HG03103 (cell line): ENCODE measurements around the gene FFAR3.
"Not testable (repeated sequence)": the region's sequence is repeated elsewhere in the genome, so short reads cannot be mapped to it uniquely, and the experiment has no call there.

Experiments
- ATAC-seq: cut with Tn5 transposase; IDR thresholded peaks from one replicate; pipeline ENCODE4 v1.9.1; 2021; ENCODE audit warnings: low read depth; ENCODE audit not compliant: unreplicated experiment

The FFAR3 gene

DNA sequence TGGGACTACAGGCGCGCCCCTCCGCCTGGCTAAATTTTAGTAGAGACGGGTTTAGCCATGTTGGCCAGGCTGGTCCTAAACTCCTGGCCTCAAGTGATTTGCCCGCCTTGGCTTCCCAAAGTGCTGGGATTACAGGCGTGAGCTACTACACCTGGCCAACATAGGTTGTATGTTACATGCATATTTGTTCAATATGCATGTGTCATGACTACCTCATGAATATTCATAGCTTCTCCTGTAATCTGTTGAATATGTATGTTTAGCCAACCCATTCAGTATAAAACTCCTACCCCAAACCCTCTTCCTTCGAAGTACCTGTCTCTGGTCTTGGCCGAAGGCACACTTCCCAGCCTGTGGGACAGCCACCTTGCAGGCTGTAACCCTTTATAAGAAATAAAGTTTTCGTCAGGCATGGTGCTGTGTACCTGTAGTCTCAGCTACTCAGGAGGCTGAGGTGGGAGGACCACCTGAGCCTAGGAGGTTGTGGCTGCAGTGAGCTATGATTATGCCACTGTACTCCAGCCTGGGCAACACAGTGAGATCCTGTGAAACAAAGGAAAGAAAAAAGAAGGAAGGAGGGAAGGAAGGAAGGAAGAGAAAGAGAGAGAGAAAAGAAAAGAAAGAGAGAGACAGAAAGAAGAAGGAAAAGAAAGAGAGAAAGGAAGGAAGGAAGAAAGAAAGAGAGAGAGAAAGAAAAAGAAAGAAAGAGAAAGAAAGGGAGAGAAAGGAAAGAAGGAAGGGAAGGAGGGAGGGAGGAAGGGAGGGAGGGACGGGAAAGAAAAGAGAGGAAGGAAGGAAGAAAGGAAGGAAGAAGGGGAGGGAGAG is 41.9 kb downstream of the FFAR3 start:
- no peak for ATAC-seq

GRCh38 chr19:35400773-35401100 is 42.5 kb downstream of the FFAR3 start:
- no peak for ATAC-seq

- not testable (repeated sequence) for ATAC-seq
These were observed 43.2 kb downstream of the FFAR3 start for GRCh38 chr19:35401416-35401815.

GRCh38 chr19:35403116-35403760 is 45.0 kb downstream of the FFAR3 start:
- no peak for ATAC-seq

- ATAC-seq, result peak; percentile 62
These were observed 46.8 kb downstream of the FFAR3 start for GRCh38 chr19:35404879-35405622.

DNA sequence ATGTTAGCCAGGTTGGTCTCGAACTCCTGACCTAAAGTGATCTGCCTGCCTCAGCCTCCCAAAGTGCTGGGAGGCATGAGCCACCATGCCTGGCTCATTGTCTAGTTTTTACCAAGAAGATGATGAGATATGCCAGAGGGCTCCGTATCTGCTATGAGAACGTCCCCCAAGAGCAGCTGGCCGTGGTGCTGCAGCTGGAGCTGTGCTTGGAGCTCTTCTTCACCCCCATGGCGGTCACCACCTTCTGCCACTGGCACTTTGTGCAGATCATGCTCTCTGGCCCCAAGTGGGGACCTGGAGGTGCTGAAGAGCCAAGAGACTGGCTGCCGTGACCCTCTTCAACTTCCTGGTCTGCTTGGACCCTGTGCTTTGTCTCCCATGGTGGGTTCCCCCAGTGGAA is 49.4 kb downstream of the FFAR3 start:
- no peak for ATAC-seq

GRCh38 chr19:35408284-35409171 is 50.3 kb downstream of the FFAR3 start:
- no peak for ATAC-seq

DNA sequence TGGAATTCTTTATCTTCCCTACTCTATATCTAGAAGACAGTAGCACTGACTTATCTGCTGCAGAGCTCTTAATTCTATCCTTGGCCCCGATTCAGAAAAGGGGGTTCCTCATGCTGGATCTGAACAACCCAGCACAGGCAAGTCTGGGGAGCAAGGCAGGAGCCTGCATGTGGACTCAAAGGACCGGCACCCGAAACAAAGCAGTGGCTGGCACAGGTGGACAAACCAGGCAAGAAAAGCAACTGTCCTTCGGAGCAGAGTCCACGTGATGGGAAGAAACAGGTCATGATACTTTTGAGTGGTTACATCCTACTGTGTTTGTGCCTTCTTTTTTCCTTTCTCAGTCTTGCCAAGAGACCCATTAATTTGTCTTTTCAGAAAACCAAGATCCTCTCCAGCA is 50.9 kb downstream of the FFAR3 start:
- ATAC-seq, result no peak
